SU-DHL-6 (cell line): Measurements from ENCODE around the gene GRXCR2.

Experiments used
- H2AFZ ChIP-seq: fragments of 200-600 bp; sonication (generic); 2 replicates; pipeline ENCODE4 v1.6.1; 2014; ENCODE audit warnings: low read depth, mild to moderate bottlenecking, moderate library complexity, mixed read lengths, antibody characterized with exemption, low read length; ENCODE audit not compliant: severe bottlenecking
- H3F3A ChIP-seq: fragments of 200-600 bp; shearing (Covaris generic); 2 replicates; pipeline ENCODE4 v1.6.0; 2016; ENCODE audit warnings: antibody characterized with exemption, mild to moderate bottlenecking; ENCODE audit not compliant: insufficient read depth
- H3K27ac ChIP-seq: fragments of 200-600 bp; sonication (generic); 2 replicates; pipeline ENCODE4 v1.5.1; 2016; ENCODE audit warnings: low read depth, mild to moderate bottlenecking, low read length, moderate library complexity, mixed read lengths
- H3K27me3 ChIP-seq: fragments of 200-600 bp; sonication (generic), shearing (Covaris generic); 2 replicates; pipeline ENCODE4 v1.6.0; 2014; ENCODE audit warnings: mild to moderate bottlenecking, low read length
- H3K36me3 ChIP-seq: fragments of 200-600 bp; sonication (generic); 2 replicates; pipeline ENCODE4 v1.6.1; 2014; ENCODE audit warnings: mild to moderate bottlenecking, low read length, mixed read lengths
- H3K4me2 ChIP-seq: fragments of 300-600, 200-600 bp; shearing (Covaris generic), sonication (generic); 2 replicates; pipeline ENCODE4 v1.6.0; 2014; ENCODE audit warnings: low read length, low read depth, mild to moderate bottlenecking; ENCODE audit not compliant: poor library complexity, severe bottlenecking
- H3K4me3 ChIP-seq: fragments of 200-600 bp; sonication (generic); 2 replicates; pipeline ENCODE4 v1.5.1; 2014; ENCODE audit warnings: antibody characterized with exemption, low read length, mild to moderate bottlenecking, mixed read lengths; ENCODE audit not compliant: insufficient read depth, poor library complexity, severe bottlenecking
- H3K79me2 ChIP-seq: fragments of 200-600 bp; sonication (generic); 2 replicates; pipeline ENCODE4 v1.6.1; 2014; ENCODE audit warnings: mild to moderate bottlenecking, low read length, moderate library complexity; ENCODE audit not compliant: insufficient read depth
- H3K9ac ChIP-seq: fragments of 200-600 bp; sonication (generic); 2 replicates; pipeline ENCODE4 v1.7.0; 2014; ENCODE audit warnings: mild to moderate bottlenecking, low read length
- H3K9me2 ChIP-seq: fragments of 200-600 bp; sonication (generic); replicated peaks from 2 replicates; pipeline ENCODE4 v1.6.1; 2014; ENCODE audit warnings: low read length; ENCODE audit not compliant: insufficient read depth
- H3K9me3 ChIP-seq: fragments of 200-600 bp; sonication (generic); 2 replicates; pipeline ENCODE4 v1.6.1; 2014; ENCODE audit warnings: low read length, mixed read lengths; ENCODE audit not compliant: insufficient read depth
- H4K20me1 ChIP-seq: fragments of 200-600 bp; sonication (generic); 2 replicates; pipeline ENCODE4 v1.6.1; 2014; ENCODE audit warnings: low read depth, mild to moderate bottlenecking, antibody characterized with exemption, low read length, moderate library complexity, mixed read lengths
- EZH2phosphoT487 ChIP-seq: fragments of 200-600 bp; sonication (generic), shearing (Covaris generic); conservative IDR thresholded peaks from 2 replicates; pipeline ENCODE4 v1.6.1; 2018; ENCODE audit warnings: mild to moderate bottlenecking, antibody characterized with exemption, low read length, moderate library complexity, mixed read lengths
- TF ChIP-seq, protein P1 (sequence below): fragments of 200-600 bp; sonication (generic); IDR thresholded peaks from one replicate; pipeline ENCODE4 v1.5.1; 2017; ENCODE audit warnings: antibody characterized with exemption, mild to moderate bottlenecking, low read length, moderate library complexity; ENCODE audit not compliant: insufficient read depth, poor library complexity, severe bottlenecking

Gene GRXCR2

DNA sequence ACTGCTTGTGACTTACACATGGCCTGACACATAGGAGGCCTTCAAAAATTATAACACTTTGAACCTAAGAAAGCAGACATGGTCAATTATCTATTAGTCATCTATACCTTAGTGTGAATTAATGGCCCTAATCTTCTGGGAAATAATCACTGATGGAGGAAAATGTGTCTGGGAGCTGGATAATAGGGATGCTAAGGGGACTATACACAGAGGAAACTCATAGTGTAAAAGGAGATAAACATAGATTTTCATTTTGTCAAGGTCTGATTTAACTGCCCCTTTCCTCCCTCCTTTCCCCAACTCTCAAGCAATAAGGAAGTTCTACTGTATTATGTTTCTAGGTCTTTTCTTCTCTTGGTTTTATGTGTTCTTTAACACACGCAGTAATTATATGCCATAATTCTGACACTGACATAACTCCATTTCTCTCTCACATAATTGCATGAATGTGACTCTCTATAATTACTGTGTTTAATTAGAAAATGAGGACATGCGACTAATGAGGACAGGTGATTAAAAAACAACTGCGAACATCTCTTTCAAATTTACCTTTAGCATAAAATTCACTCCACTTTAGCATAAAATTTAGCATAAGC is 18.9 kb downstream of the GRXCR2 start:
- Histone ChIP-seq H4K20me1 (no peaks in the 10 kb centered on the region), H3K27ac (no peak overlapping the region), H3K9me2 (no peaks in the 10 kb centered on the region), H2AFZ (no peak overlapping the region), H3K4me3 (no peak overlapping the region), H3K9me3 (no peaks in the 10 kb centered on the region), H3K36me3 (no peaks in the 10 kb centered on the region), H3K9ac (no peak overlapping the region), H3K79me2 (no peaks in the 10 kb centered on the region), H3K27me3 (no peaks in the 10 kb centered on the region), H3K4me2 (no peak overlapping the region), H3F3A (no peaks in the 10 kb centered on the region)
- TF ChIP-seq, protein P1, sequence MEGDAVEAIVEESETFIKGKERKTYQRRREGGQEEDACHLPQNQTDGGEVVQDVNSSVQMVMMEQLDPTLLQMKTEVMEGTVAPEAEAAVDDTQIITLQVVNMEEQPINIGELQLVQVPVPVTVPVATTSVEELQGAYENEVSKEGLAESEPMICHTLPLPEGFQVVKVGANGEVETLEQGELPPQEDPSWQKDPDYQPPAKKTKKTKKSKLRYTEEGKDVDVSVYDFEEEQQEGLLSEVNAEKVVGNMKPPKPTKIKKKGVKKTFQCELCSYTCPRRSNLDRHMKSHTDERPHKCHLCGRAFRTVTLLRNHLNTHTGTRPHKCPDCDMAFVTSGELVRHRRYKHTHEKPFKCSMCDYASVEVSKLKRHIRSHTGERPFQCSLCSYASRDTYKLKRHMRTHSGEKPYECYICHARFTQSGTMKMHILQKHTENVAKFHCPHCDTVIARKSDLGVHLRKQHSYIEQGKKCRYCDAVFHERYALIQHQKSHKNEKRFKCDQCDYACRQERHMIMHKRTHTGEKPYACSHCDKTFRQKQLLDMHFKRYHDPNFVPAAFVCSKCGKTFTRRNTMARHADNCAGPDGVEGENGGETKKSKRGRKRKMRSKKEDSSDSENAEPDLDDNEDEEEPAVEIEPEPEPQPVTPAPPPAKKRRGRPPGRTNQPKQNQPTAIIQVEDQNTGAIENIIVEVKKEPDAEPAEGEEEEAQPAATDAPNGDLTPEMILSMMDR = no peak
- TF ChIP-seq EZH2phosphoT487 = no peak

DNA sequence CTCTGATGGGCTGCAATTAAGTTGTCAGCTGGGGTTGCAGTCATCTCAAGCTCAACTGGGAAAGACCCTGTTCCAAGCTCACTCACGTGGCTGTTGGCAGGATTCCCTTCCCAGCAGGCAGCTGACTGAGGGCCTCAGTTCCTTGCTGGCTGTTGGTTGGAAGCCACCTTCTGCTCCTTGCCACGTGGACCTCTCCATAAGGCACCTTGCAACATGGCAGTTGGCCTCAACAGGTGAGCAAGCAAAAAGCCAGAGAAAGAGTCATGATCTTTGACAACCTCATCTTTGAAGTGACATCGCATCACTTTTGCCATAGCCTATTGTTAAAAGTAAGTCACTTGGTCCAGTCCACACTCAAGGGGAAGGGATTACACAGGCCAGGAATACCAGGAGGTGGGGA is 19.8 kb downstream of the GRXCR2 start:
- H3K4me3 ChIP-seq = no peak overlapping the region
- no peaks in the 10 kb centered on the region for H3K27me3 ChIP-seq
- TF ChIP-seq EZH2phosphoT487 = no peak
- TF ChIP-seq, protein P1 = no peak
- no peaks in the 10 kb centered on the region for H3K36me3 ChIP-seq
- H3K4me2 ChIP-seq = no peak overlapping the region
- H3K9me2 ChIP-seq = no peaks in the 10 kb centered on the region
- H3K9me3 ChIP-seq = no peaks in the 10 kb centered on the region
- H3K27ac ChIP-seq = no peak overlapping the region
- H3K9ac ChIP-seq = no peak overlapping the region
- H2AFZ ChIP-seq = no peak overlapping the region
- H3F3A ChIP-seq = no peaks in the 10 kb centered on the region
- H4K20me1 ChIP-seq = no peaks in the 10 kb centered on the region
- H3K79me2 ChIP-seq = no peaks in the 10 kb centered on the region

DNA sequence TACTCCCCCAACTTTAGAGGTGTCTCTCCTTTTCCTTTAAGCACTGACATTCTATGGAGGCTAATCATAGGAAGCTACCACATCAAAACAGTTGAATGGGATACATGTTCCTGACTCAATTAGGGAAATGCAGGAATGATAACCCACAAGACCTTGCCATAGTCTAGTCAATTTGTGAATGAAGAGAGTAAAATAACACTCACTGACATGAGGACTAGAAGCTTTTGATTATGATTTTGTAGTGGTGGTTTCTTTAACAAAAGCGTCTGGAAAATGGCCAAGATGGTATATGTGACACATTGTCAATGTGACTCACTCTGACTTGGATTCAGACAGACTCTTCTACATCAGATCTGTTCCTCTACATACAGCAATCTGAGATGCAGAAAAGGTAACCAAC is 24.0 kb downstream of the GRXCR2 start:
- Histone ChIP-seq H3F3A (no peaks in the 10 kb centered on the region), H2AFZ (no peak overlapping the region), H3K27me3 (no peaks in the 10 kb centered on the region), H4K20me1 (no peaks in the 10 kb centered on the region), H3K79me2 (no peaks in the 10 kb centered on the region), H3K9me2 (no peaks in the 10 kb centered on the region), H3K9ac (no peak overlapping the region), H3K4me2 (no peak overlapping the region), H3K4me3 (no peak overlapping the region), H3K9me3 (no peaks in the 10 kb centered on the region), H3K36me3 (no peaks in the 10 kb centered on the region), H3K27ac (no peak overlapping the region)
- TF ChIP-seq, protein P1 = no peak
- no peak for TF ChIP-seq EZH2phosphoT487
